HepG2 (cell line): ENCODE measurements around the gene TH. TPM values are rescaled to one million over a fixed set of nuclear protein-coding genes. Genes with fewer than 3 reads are reported as not detected.

Experiments used
- ATAC-seq: fragments of 200-7000 bp; cut with Tn5 transposase; 3 replicates; pipeline ENCODE4 v1.9.1; 2020; ENCODE audit warnings: mild to moderate bottlenecking, moderate library complexity
- BruUV-seq: library from RNA; stranded (reverse); fragments of 400-500 nt; replicated peaks from 2 replicates; lab custom pipeline; 2021; lab: Mats Ljungman, UMichigan
- CTCF ChIA-PET: fragments of 300-600 bp; formaldehyde crosslinking; extraction: SDS; loops from one replicate; lab custom pipeline; 2021; ENCODE audit warnings: low total read pairs, inconsistent platforms, low intra/inter-chr PET ratio; lab: Yijun Ruan, JAX
- POLR2A ChIA-PET: fragments of 350-600 bp; sonication (Branson Sonifier 250); formaldehyde crosslinking; loops from one replicate; lab custom pipeline; 2020; ENCODE audit warnings: antibody characterized with exemption, inconsistent platforms; lab: Yijun Ruan, JAX
- DNase-seq: peaks from one replicate; pipeline ENCODE4 v3.0.0-alpha.2; 2015; ENCODE audit warnings: low spot score
- FAIRE-seq: peaks from 3 replicates; lab custom pipeline; 2011; peaks lifted over from hg19 to GRCh38; lab: Jason Lieb, UNC
- H2AFZ ChIP-seq: one replicate; pipeline ENCODE4 v1.6.1; 2011; ENCODE audit warnings: low read length, inconsistent platforms
- H3K27ac ChIP-seq: fragments of 300-600 bp; 3 replicates; pipeline ENCODE4 v1.8.0; 2011; ENCODE audit warnings: mixed run types, mild to moderate bottlenecking, mixed read lengths, low read length, inconsistent platforms; ENCODE audit not compliant: insufficient read depth; ENCODE audit errors: extremely low read length
- H3K27me3 ChIP-seq, 2 experiments: fragments of 200-600 bp in 1 of 2; 2 replicates in 1 of 2; 3 replicates in 1 of 2; pipeline versions ENCODE4 v1.6.0 to v1.8.0; 2011; ENCODE audit warnings: low read length in 2 of 2, mild to moderate bottlenecking in 2 of 2, moderate library complexity in 2 of 2, inconsistent platforms in 1 of 2; ENCODE audit not compliant: insufficient read depth in 2 of 2, control insufficient read depth in 1 of 2
- H3K36me3 ChIP-seq, 2 experiments: fragments of 200-600 bp in 1 of 2; replicated peaks in 1 of 2; 2 replicates in 1 of 2; 3 replicates in 1 of 2; pipeline versions ENCODE4 v1.5.1 to v1.8.0; 2011; ENCODE audit warnings: low read length in 2 of 2, inconsistent platforms in 1 of 2; ENCODE audit not compliant: insufficient read depth in 2 of 2, control insufficient read depth in 1 of 2
- H3K4me1 ChIP-seq: 2 replicates; pipeline ENCODE4 v1.5.1; 2012; ENCODE audit warnings: low read length, inconsistent platforms; ENCODE audit not compliant: insufficient read depth
- H3K4me2 ChIP-seq: 2 replicates; pipeline ENCODE4 v1.6.0; 2011; ENCODE audit warnings: low read depth, low read length, inconsistent platforms
- H3K4me3 ChIP-seq, 3 experiments: fragments of 200-600 bp in 1 of 3; sonication (generic), shearing (Covaris generic) in 1 of 3; replicated peaks in 1 of 3; 2 replicates each; pipeline ENCODE4 v1.5.1; 2011 to 2016; ENCODE audit warnings: low read length in 3 of 3, inconsistent platforms in 2 of 3, low read depth in 2 of 3, mild to moderate bottlenecking in 2 of 3, control low read depth in 1 of 3, mixed read lengths in 1 of 3; ENCODE audit not compliant: insufficient read depth in 1 of 3
- H3K79me2 ChIP-seq: one replicate; pipeline ENCODE4 v1.6.1; 2011; ENCODE audit warnings: low read length, inconsistent platforms; ENCODE audit not compliant: insufficient read depth
- H3K9ac ChIP-seq: 2 replicates; pipeline ENCODE4 v1.6.0; 2011; ENCODE audit warnings: mild to moderate bottlenecking, low read depth, low read length, inconsistent platforms; ENCODE audit not compliant: insufficient read depth
- H3K9me3 ChIP-seq: 2 replicates; pipeline ENCODE4 v1.5.1; 2012; ENCODE audit warnings: mild to moderate bottlenecking, low read length
- H4K20me1 ChIP-seq: 2 replicates; pipeline ENCODE4 v1.6.0; 2011; ENCODE audit warnings: inconsistent platforms, mild to moderate bottlenecking, low read length, moderate library complexity; ENCODE audit not compliant: insufficient read depth
- ARID4A ChIP-seq: sonication (generic); formaldehyde crosslinking; IDR thresholded peaks from 2 replicates; pipeline ENCODE4 v1.5.0; 2020; ENCODE audit warnings: mild to moderate bottlenecking, missing genetic modification reagents, borderline replicate concordance
- BRCA1 ChIP-seq: sonication (generic); formaldehyde crosslinking; IDR thresholded peaks from 2 replicates; pipeline ENCODE4 v1.4.0; 2020; ENCODE audit warnings: missing genetic modification reagents
- CENPX ChIP-seq: sonication (generic); formaldehyde crosslinking; IDR thresholded peaks from 2 replicates; pipeline ENCODE4 v1.9.0; 2021; ENCODE audit warnings: mild to moderate bottlenecking, missing genetic modification reagents, moderate library complexity
- FOXC1 ChIP-seq: sonication (generic); formaldehyde crosslinking; IDR thresholded peaks from 2 replicates; pipeline ENCODE4 v1.8.0; 2022; ENCODE audit warnings: mild to moderate bottlenecking, missing genetic modification reagents, borderline replicate concordance
- JUN ChIP-seq: sonication (generic); formaldehyde crosslinking; IDR thresholded peaks from 2 replicates; pipeline ENCODE4 v1.4.0; 2020; ENCODE audit warnings: mild to moderate bottlenecking, missing genetic modification reagents
- NR0B2 ChIP-seq: sonication (generic); formaldehyde crosslinking; IDR thresholded peaks from 2 replicates; pipeline ENCODE4 v1.4.0; 2020; ENCODE audit warnings: mild to moderate bottlenecking, missing genetic modification reagents
- PAWR ChIP-seq: sonication (generic); formaldehyde crosslinking; IDR thresholded peaks from 2 replicates; pipeline ENCODE4 v1.4.0; 2020; ENCODE audit warnings: missing genetic modification reagents, mild to moderate bottlenecking, borderline replicate concordance
- SIN3A ChIP-seq: IDR thresholded peaks from 2 replicates; pipeline ENCODE4 v1.6.1; 2011; ENCODE audit warnings: low read depth, mild to moderate bottlenecking, control low read depth, low read length, borderline replicate concordance
- SP4 ChIP-seq: sonication (generic); formaldehyde crosslinking; IDR thresholded peaks from 2 replicates; pipeline ENCODE4 v1.8.1; 2023; ENCODE audit warnings: mild to moderate bottlenecking, missing genetic modification reagents
- TBP ChIP-seq: sonication (generic); formaldehyde crosslinking; IDR thresholded peaks from 2 replicates; pipeline ENCODE4 v1.5.0; 2020; ENCODE audit warnings: missing genetic modification reagents
- TBX2 ChIP-seq: sonication (generic); formaldehyde crosslinking; IDR thresholded peaks from 2 replicates; pipeline ENCODE4 v1.5.0; 2020; ENCODE audit warnings: missing genetic modification reagents, mild to moderate bottlenecking, borderline replicate concordance
- ZNF274 ChIP-seq: sonication (generic); formaldehyde crosslinking; IDR thresholded peaks from 2 replicates; pipeline ENCODE4 v1.5.1; 2020; ENCODE audit warnings: mild to moderate bottlenecking, missing genetic modification reagents
- ZNF326 ChIP-seq: sonication (generic); formaldehyde crosslinking; IDR thresholded peaks from 2 replicates; pipeline ENCODE4 v1.4.0; 2020; ENCODE audit warnings: missing genetic modification reagents, borderline replicate concordance
- ZNF570 ChIP-seq: sonication (generic); formaldehyde crosslinking; IDR thresholded peaks from 2 replicates; pipeline ENCODE4 v1.4.0; 2020; ENCODE audit warnings: mild to moderate bottlenecking, missing genetic modification reagents, borderline replicate concordance
- ZNF691 ChIP-seq: sonication (generic); formaldehyde crosslinking; IDR thresholded peaks from 2 replicates; pipeline ENCODE4 v1.4.0; 2020; ENCODE audit warnings: missing genetic modification reagents, low read depth, mild to moderate bottlenecking, borderline replicate concordance
- ZNF749 ChIP-seq: sonication (generic); formaldehyde crosslinking; IDR thresholded peaks from 2 replicates; pipeline ENCODE4 v1.8.0; 2022; ENCODE audit warnings: mild to moderate bottlenecking, missing genetic modification reagents, moderate library complexity, borderline replicate concordance
- WGBS: methylation state at CpG from one replicate; pipeline ENCODE4 v1.1.6; 2017; ENCODE audit warnings: low lambda C conversion rate; 5-methylcytosine and 5-hydroxymethylcytosine counted together
- in situ Hi-C: cut with HindIII; loops from 2 replicates; pipeline ENCODE4 v1.10.0; 2017; ENCODE audit warnings: low pct_unique_long_range_greater_than_20kb; ENCODE audit not compliant: extremely low pct_ligation_motif_present
- intact Hi-C: fragments of 100-400 bp; cut with micrococcal nuclease; formaldehyde crosslinking; loops from one replicate; pipeline ENCODE4 v1.10.0; 2022; ENCODE audit not compliant: unreplicated experiment
- polyA plus RNA-seq, 8 experiments: library from polyadenylated mRNA; depleted of rRNA in 3 of 8; stranded (reverse) in 7 of 8; unstranded in 1 of 8; fragments of >200 nt; fragmentation: Illumina TruSeq in 4 of 8; extraction: Trizol in 4 of 8; gene quantifications; 2 replicates each; pipeline versions ENCODE4 v1.2.1 to v1.2.3, GENCODE V29; 2011 to 2016; ENCODE audit warnings: low read depth in 4 of 8, missing spikeins in 1 of 8, mixed read lengths in 1 of 8; ENCODE audit not compliant: insufficient read depth in 1 of 8
- total RNA-seq, 5 experiments: library from RNA; depleted of rRNA; stranded (reverse); fragments of >200 nt; fragmentation: Illumina TruSeq; extraction: Trizol; gene quantifications; 2 replicates each; pipeline ENCODE4 v1.2.3, GENCODE V29; 2016; ENCODE audit warnings: low read depth in 1 of 5

Gene TH
- total and polyA plus RNA-seq, 2 of the 13 experiments (the other 11 are each of a cell fraction or from before 2014, with no cell fraction given), result 0.36 TPM; not detected in 1

GRCh38 chr11:2131371-2132236 lies 40.0 kb downstream of the TH start:
- Histone ChIP-seq H4K20me1 (peaks cover 60% of the 10 kb centered on the region), H3K4me2 (no peak overlapping the region), H3K79me2 (peaks cover 6% of the 10 kb centered on the region), H3K4me3 (no peak overlapping the region), H3K4me1 (peaks cover 28% of the 10 kb centered on the region), H3K36me3 (peaks cover 24 to 47% of the 10 kb centered on the region in 2 experiments; a peak in 4 of 5 replicates), H2AFZ (no peak overlapping the region), H3K27ac (peak overlapping the region; percentile 21), H3K9me3 (no peaks in the 10 kb centered on the region), H3K27me3 (no peaks in the 10 kb centered on the region), H3K9ac (no peak overlapping the region)
- TSS peak; percentile 67 for BruUV-seq
- ATAC-seq (no peak), DNase-seq (no peak), FAIRE-seq (peak; percentile 64)
- 90% methylated on average over 28 of the region's 28 CpGs for whole genome bisulfite sequencing
- intact Hi-C loops (no loop called here), in situ Hi-C loops (no loop called here)
- ChIA-PET CTCF (no interaction called here), POLR2A (no interaction called here)
- no peak for TF ChIP-seq NR0B2
- no peak for TF ChIP-seq TBP (CRISPR knock-in tag)
- TF ChIP-seq CENPX (CRISPR knock-in tag), result no peak
- TF ChIP-seq SP4 (CRISPR knock-in tag), result peak; percentile 50
- TF ChIP-seq SIN3A, result no peak; the same call in 1 of the 2 replicates
- TF ChIP-seq TBX2, result no peak
- no peak for TF ChIP-seq ZNF274 (CRISPR knock-in tag)
- 0 out of 2 replicates have a peak, but pooled peaks have one; percentile 40 for TF ChIP-seq ARID4A
- TF ChIP-seq JUN, result no peak
- no peak for TF ChIP-seq ZNF326 (CRISPR knock-in tag)
- no peak for TF ChIP-seq PAWR
- peak; percentile 96 for TF ChIP-seq ZNF749 (CRISPR knock-in tag)
- TF ChIP-seq ZNF691 (CRISPR knock-in tag), result no peak
- TF ChIP-seq BRCA1 (CRISPR knock-in tag), result no peak
- no peak for TF ChIP-seq ZNF570 (CRISPR knock-in tag)
- TF ChIP-seq FOXC1 (CRISPR knock-in tag), result peak; percentile 70
